Measurements from ENCODE around the gene MOB3A.

GRCh38 chr19:2123682-2124387 lies 27.7 kb upstream of the MOB3A start:
- TF ChIP-seq POLR2AphosphoS5 (IDR thresholded peaks at IDR 0.05) = no peak
- no peak for TF ChIP-seq CTCF (IDR thresholded peaks at IDR 0.05)
- TF ChIP-seq POLR2A (IDR thresholded peaks at IDR 0.05) = no peak

Data from transverse colon (tissue), 4 donors.